HG02884 (cell line): ENCODE measurements around the gene KLHL1.

ENCODE experiments used
- ATAC-seq: cut with Tn5 transposase; IDR thresholded peaks from one replicate; pipeline ENCODE4 v1.9.1; 2021; ENCODE audit warnings: mild to moderate bottlenecking, moderate library complexity; ENCODE audit not compliant: unreplicated experiment

KLHL1 gene

DNA sequence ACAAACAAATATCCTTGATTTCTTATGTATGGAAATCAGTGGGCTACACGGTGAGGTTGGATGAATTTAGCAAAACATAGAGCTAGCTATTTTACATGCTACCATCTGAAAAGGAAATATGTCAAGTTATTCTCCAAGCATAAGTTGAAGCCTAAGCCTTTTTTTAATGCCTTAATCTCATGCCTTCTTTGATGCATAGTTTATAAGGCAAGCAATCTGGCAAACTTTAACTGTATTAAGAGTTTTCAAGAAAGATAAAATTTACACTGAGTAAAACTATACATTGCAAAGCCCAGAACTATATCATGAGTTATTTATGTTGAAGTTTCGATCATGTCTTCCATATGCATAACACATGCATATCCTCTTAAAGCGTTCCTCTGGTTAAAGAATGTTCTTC is 85.6 kb downstream of the KLHL1 start:
- ATAC-seq, result no peak

- ATAC-seq, result no peak
Measured at GRCh38 chr13:70016116-70016515, 92.1 kb downstream of the KLHL1 start.

- ATAC-seq, result no peak
Measured at GRCh38 chr13:70014337-70014736, 93.9 kb downstream of the KLHL1 start.

DNA sequence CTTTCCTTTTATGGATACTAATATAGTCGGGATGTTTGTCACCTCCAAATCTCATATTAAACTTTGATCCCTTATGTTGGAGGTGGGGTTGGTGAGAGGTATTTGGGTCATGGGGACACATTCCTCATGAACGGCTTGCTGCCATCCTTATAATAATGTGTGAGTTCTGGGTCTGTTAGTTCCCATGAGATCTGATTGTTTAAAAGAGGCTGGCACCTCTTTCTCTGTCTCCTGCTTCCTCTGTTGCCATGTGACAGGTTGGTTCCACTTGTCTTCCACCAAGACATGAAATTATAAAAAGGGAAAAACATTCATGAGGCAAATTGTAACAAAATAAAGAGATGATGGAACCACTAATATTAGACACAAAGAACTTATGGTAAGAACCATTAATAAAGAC is 108.4 kb downstream of the KLHL1 start:
- ATAC-seq, result no peak

- ATAC-seq, result no peak
Measured at GRCh38 chr13:69997061-69997460, 111.2 kb downstream of the KLHL1 start.

- no peak for ATAC-seq
Measured at GRCh38 chr13:69980799-69981198, 127.5 kb downstream of the KLHL1 start.

- no peak for ATAC-seq
Measured at GRCh38 chr13:69975496-69975895, 132.8 kb downstream of the KLHL1 start.

- no peak for ATAC-seq
Measured at GRCh38 chr13:69970520-69970919, 137.7 kb downstream of the KLHL1 start.

DNA sequence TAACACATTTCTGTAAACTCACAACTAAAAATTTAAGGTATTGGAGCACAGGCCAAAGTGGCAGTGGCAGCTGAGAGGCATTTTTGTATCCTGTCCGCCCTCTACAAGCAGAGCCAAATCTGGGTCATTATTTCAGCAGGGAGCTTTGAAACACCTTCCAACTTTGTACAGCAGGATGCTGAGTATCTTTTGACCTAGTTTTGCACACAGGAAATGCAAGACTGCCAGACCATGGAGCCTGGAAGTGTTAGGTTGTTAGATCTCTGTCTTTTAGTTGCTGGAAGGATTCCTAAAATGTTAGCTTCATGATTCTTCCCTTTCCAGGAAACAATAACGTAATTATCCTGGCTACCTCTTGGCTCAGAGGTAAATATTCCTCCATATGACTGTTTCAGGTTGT is 149.2 kb downstream of the KLHL1 start:
- no peak for ATAC-seq

GRCh38 chr13:69956839-69957238 is 151.4 kb downstream of the KLHL1 start:
- ATAC-seq, result no peak

- ATAC-seq, result no peak
Measured at GRCh38 chr13:69956349-69956748, 151.9 kb downstream of the KLHL1 start.

GRCh38 chr13:69955271-69955670 is 153.0 kb downstream of the KLHL1 start:
- no peak for ATAC-seq

DNA sequence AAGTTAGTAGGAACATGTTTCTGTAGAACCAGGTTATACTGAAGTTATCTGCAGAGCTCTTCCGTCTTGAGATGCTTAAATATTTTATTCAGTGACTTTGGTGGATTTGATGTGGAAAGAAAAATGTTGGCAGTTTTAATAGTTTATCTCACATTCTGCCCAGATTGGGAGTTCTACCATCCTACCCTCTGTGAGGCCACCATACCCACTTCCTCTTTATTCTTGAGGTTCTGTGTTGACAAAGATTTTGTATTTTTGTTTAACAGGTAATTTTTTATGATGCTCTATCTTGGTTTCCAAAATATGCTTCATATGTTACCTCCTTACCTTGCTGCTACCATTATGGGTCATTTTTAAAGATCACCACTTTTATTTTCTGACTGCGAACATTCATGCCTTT is 156.8 kb downstream of the KLHL1 start:
- no peak for ATAC-seq

GRCh38 chr13:69950160-69950559 is 158.1 kb downstream of the KLHL1 start:
- no peak for ATAC-seq

DNA sequence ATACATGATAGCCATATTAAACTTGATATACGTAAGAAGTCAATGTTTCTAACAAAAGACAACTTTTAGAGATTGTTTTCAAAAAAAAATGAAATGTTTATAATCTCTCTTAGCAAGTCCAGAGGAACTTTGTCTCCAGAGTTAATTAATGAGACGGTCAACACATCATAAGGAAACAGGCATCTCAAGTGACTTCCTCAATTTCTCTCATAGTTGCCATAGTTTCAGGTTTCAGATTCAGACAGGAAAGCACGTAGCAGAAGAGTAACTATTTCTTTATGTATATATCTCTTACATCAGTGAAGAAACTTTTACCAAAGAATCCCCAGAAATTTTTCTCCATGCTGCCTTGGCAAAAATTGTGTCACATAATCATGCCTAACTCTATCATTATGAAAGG is 160.2 kb downstream of the KLHL1 start:
- peak; percentile 99 for ATAC-seq

DNA sequence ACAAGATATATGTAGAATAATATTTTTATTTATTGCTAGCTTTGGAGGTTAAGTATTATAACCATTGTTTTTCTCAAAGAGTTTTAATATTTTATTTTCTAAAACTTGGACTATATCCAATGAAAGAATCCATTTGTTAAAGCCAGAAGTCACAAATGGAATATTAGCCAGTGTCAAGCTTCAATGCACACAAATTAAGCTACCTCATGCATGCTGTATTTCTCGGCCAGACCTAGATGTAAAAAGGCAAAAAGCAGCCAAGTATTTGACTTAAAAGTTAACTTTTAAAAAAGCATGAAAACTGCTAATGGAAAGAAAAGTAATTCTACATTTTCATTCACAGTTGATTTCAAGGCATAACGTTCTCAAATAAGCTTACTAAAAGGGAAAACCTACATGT is 160.7 kb downstream of the KLHL1 start:
- ATAC-seq, result peak; percentile 27

GRCh38 chr13:69946511-69946910 is 161.7 kb downstream of the KLHL1 start:
- ATAC-seq, result no peak

- ATAC-seq, result peak; percentile 81
Measured at GRCh38 chr13:69935043-69935442, 173.2 kb downstream of the KLHL1 start.

- ATAC-seq, result no peak
Measured at GRCh38 chr13:69928262-69928661, 180.0 kb downstream of the KLHL1 start.

- ATAC-seq, result no peak
Measured at GRCh38 chr13:69921156-69921555, 187.1 kb downstream of the KLHL1 start.

- no peak for ATAC-seq
Measured at GRCh38 chr13:69912630-69913029, 195.6 kb downstream of the KLHL1 start.

GRCh38 chr13:69910800-69911199 is 197.5 kb downstream of the KLHL1 start:
- no peak for ATAC-seq

DNA sequence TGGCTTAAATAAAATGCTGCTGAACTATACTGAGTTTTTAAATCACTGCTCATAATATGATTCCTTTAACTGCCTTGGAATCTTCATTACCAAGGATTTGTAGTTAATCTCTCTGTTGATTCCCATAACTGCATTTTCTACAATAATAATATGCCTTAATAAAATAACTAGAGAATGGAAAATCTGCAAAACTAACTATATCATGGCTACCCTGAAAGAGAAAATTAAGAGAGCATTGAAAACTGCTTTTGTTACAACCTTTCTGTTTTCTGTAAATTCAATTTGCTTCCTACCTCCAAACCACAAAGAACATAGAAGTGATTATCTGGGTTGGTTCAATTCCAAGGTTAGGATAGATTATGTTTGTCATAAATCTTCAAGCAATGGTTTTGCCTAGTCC is 203.5 kb downstream of the KLHL1 start:
- no peak for ATAC-seq

- no peak for ATAC-seq
Measured at GRCh38 chr13:69903081-69903480, 205.2 kb downstream of the KLHL1 start.
